Ovary (tissue), 9 donors: ENCODE data around the gene EID3. TPM values are rescaled to one million over a fixed set of nuclear protein-coding genes. Genes with fewer than 3 reads are reported as not detected.

ENCODE experiments used
- DNase-seq, 5 donors: peaks; one replicate each; pipeline ENCODE4 v3.0.0-alpha.2; 2019 to 2020
- H3K27ac ChIP-seq, 2 donors: fragments of 200-600 bp; one replicate each; pipeline versions ENCODE4 v1.5.1 to v1.8.0; 2019 to 2022
- H3K27me3 ChIP-seq: fragments of 200-600 bp; one replicate; pipeline ENCODE4 v1.8.0; 2022
- H3K36me3 ChIP-seq: fragments of 200-600 bp; sonication (generic); one replicate; pipeline ENCODE4 v1.5.1; 2019
- H3K4me1 ChIP-seq: one replicate; pipeline ENCODE4 v1.8.1; 2013; ENCODE audit warnings: mild to moderate bottlenecking, moderate library complexity; ENCODE audit not compliant: insufficient read depth
- H3K4me3 ChIP-seq: fragments of 200-600 bp; sonication (generic); one replicate; pipeline ENCODE4 v1.5.1; 2017
- H3K9me3 ChIP-seq, 2 donors: fragments of 200-600 bp in 1 of 2; sonication (generic) in 1 of 2; one replicate each; pipeline versions ENCODE4 v1.5.1 to v1.8.1; 2013 to 2019; ENCODE audit warnings: mild to moderate bottlenecking in 1 of 2, moderate library complexity in 1 of 2
- CTCF ChIP-seq, 3 donors: fragments of 450-650 bp in 2 of 3; fragments of 200-600 bp in 1 of 3; IDR thresholded peaks; one replicate each; pipeline versions ENCODE4 v1.5.1 to v1.8.0; 2016 to 2022; ENCODE audit warnings: antibody characterized with exemption in 3 of 3, mild to moderate bottlenecking in 1 of 3
- EP300 ChIP-seq: sonication (generic); formaldehyde crosslinking; IDR thresholded peaks from one replicate; pipeline ENCODE4 v1.6.1; 2017; ENCODE audit warnings: antibody characterized with exemption
- POLR2A ChIP-seq: fragments of 450-650 bp; IDR thresholded peaks from one replicate; pipeline ENCODE4 v1.6.1; 2017; ENCODE audit warnings: antibody characterized with exemption, mild to moderate bottlenecking, moderate library complexity
- WGBS, 3 donors: extraction: QIAGEN DNeasy Blood & Tissue Kit in 1 of 3; methylation state at CpG; one replicate each; pipeline versions ENCODE4 v1.1.5 to v1.1.7; 2013 to 2017; 5-methylcytosine and 5-hydroxymethylcytosine counted together
- intact Hi-C, 4 donors: fragments of 100-400 bp; cut with DNase I; formaldehyde crosslinking; loops; one replicate each; pipeline versions ENCODE4 v1.11.0 to v1.15.1; 2022 to 2023
- polyA plus RNA-seq, 2 donors: library from polyadenylated mRNA; stranded (reverse); fragments of 200-250 nt in 1 of 2; fragments of 350-450 nt in 1 of 2; fragmentation: Illumina TruSeq in 1 of 2; extraction: RNeasy Lipid Tissue Mini Kit (QIAGEN cat#74804) in 1 of 2; gene quantifications; one replicate each; pipeline ENCODE4 v1.2.3, GENCODE V29; 2013 to 2014
- total RNA-seq, 7 donors: library from RNA; depleted of rRNA in 2 of 7; stranded (reverse); fragments of >200 nt in 2 of 7; fragmentation: NEBNext Ultra II Directional in 3 of 7; extraction: Animal tissue kit (Norgen Biotek cat#: 25700) in 3 of 7; gene quantifications; one replicate each; pipeline versions ENCODE4 v1.1.0 to v1.2.4, GENCODE V29; 2016 to 2023
- donor health status: DM: no; HTN: no; CAD: no; lungs with moderate emphysema.
- donor health status: DM: no; HTN: no; CAD: no.
- donor health status: Bipolar disorder and iron deficiency.
- donor health status: DM: yes; HTN: yes; CAD: no.
- donor health status: DM: no; HTN: no; CAD: no.
- donor health status: DM: yes; HTN: yes; CAD: no.

The EID3 gene
- total and polyA plus RNA-seq, 9 donors: 3.0 to 23.4 (median 6.2) TPM

- intact Hi-C loops: loop anchor here in 1 of 4 donors (10.0 kb wide), 1 partner anchor 150 kb away; no protein-coding TSS in a partner anchor
- TF ChIP-seq CTCF (IDR thresholded peaks at IDR 0.05) (no peak), EP300 (no peak), POLR2A (no peak)
- no peak overlapping the region for H3K27ac ChIP-seq
- no peaks in the 10 kb centered on the region for H3K36me3 ChIP-seq
- H3K4me3 ChIP-seq: no peak overlapping the region
- 56 to 65% (median 57%) methylated on average over 6 of the region's 6 CpGs for WGBS, 3 donors
- no peaks in the 10 kb centered on the region for H3K9me3 ChIP-seq
- DNase-seq: no peak
- peaks cover 2% of the 10 kb centered on the region for H3K4me1 ChIP-seq
- H3K27me3 ChIP-seq: no peaks in the 10 kb centered on the region
These were observed 50.8 kb downstream of the EID3 start for GRCh38 chr12:104354167-104354867.

Other genes with a start within 250 kb of the EID3 start
- gene HCFC2, start 239.2 kb upstream of the EID3 start, total RNA-seq: 10 to 100 TPM; 17.2 to 24.6 (median 23.5) TPM
- 10 to 100 TPM in 1 of 2 donors, 1 to 10 TPM in 1; 8.8 to 10.9 TPM for gene HCFC2, start 239.2 kb upstream of the EID3 start, polyA plus RNA-seq
- gene NFYB, start 165.5 kb upstream of the EID3 start, total RNA-seq: 10 to 100 TPM; 23.7 to 38.7 (median 29.5) TPM
- gene NFYB, start 165.5 kb upstream of the EID3 start, polyA plus RNA-seq: 10 to 100 TPM; 25.4 to 39.1 TPM
- 100 to 1,000 TPM in 2 of 7 donors, 10 to 100 TPM in 5; 70.5 to 157 (median 77.4) TPM for gene TXNRD1, start 88.0 kb upstream of the EID3 start, total RNA-seq
- gene TXNRD1, start 88.0 kb upstream of the EID3 start, polyA plus RNA-seq: 10 to 100 TPM; 45.0 to 86.9 TPM
- 10 to 100 TPM in 5 of 7 donors, 1 to 10 TPM in 2; 4.2 to 39.9 (median 20.1) TPM for gene CHST11, start 153.2 kb downstream of the EID3 start, total RNA-seq
- gene CHST11, start 153.2 kb downstream of the EID3 start, polyA plus RNA-seq: 10 to 100 TPM in 1 of 2 donors, 1 to 10 TPM in 1; 4.0 to 23.7 TPM